ENCODE data around the gene GRID2IP.

The GRID2IP gene

GRCh38 chr7:6447581-6448199 lies 103.6 kb downstream of the GRID2IP start, which contains the start of gene DAGLB:
Gene DAGLB, minus strand, starts transcription at chr7:6447954. Its CDS starts 112 bp downstream, at chr7:6447842.
- peak; percentile 99 for DNase-seq (ENCODE audit: low spot score)
